HCT116 (cell line): ENCODE measurements around the gene SNX13. TPM values are rescaled to one million over a fixed set of nuclear protein-coding genes. Genes with fewer than 3 reads are reported as not detected.

Experiments
- ATAC-seq: fragments of 200-7000 bp; cut with Tn5 transposase; 2 replicates; pipeline ENCODE4 v1.9.1; 2020; ENCODE audit warnings: mild to moderate bottlenecking, moderate library complexity
- BruUV-seq: library from RNA; stranded (reverse); fragments of 400-500 nt; replicated peaks from 2 replicates; lab custom pipeline; 2021; lab: Mats Ljungman, UMichigan
- CTCF ChIA-PET: fragments of 300-600 bp; sonication (Branson Sonifier 250); formaldehyde crosslinking; loops from one replicate; lab custom pipeline; 2021; ENCODE audit warnings: antibody characterized with exemption; lab: Charles Lee
- POLR2A ChIA-PET: fragments of 300-600, 350-600 bp; sonication (Branson Sonifier 250); formaldehyde crosslinking; loops from one replicate; lab custom pipeline; 2021; ENCODE audit warnings: antibody characterized with exemption; lab: Charles Lee
- RAD21 ChIA-PET, 2 experiments: fragments of 300-600 bp; sonication (Branson Sonifier 250); formaldehyde crosslinking; loops; one replicate each; lab custom pipeline; 2023; ENCODE audit warnings: low total read pairs in 2 of 2; ENCODE audit not compliant: uncharacterized antibody in 2 of 2, unreplicated experiment in 2 of 2, low non-redundant PET in 1 of 2; lab: Charles Lee
- DNase-seq: peaks from one replicate; pipeline ENCODE4 v3.0.0-alpha.2; 2010; ENCODE audit warnings: low read depth, low spot score
- H2AFZ ChIP-seq: fragments of 200-600 bp; shearing (Covaris generic), sonication (generic); 2 replicates; pipeline ENCODE4 v1.6.1; 2017; ENCODE audit warnings: low read depth, mixed run types, mixed read lengths, antibody characterized with exemption, low read length; ENCODE audit not compliant: poor library complexity, severe bottlenecking
- H3K27ac ChIP-seq: 2 replicates; pipeline ENCODE4 v1.5.1; 2012; ENCODE audit warnings: low read depth, low read length
- H3K27me3 ChIP-seq: fragments of 200-600 bp; sonication (generic); 2 replicates; pipeline ENCODE4 v1.6.1; 2016; ENCODE audit warnings: mixed run types, low read length, mixed read lengths; ENCODE audit not compliant: insufficient read depth
- H3K36me3 ChIP-seq, 2 experiments: fragments of 200-500 bp in 1 of 2; fragments of 200-600 bp in 1 of 2; sonication (Bioruptor generic) in 1 of 2; sonication (generic) in 1 of 2; 2 replicates each; pipeline versions ENCODE4 v1.5.1 to v1.6.1; 2014 to 2016; ENCODE audit warnings: low read length in 2 of 2, inconsistent platforms in 1 of 2, mixed read lengths in 1 of 2, mixed run types in 1 of 2; ENCODE audit not compliant: insufficient read depth in 2 of 2, control insufficient read depth in 1 of 2
- H3K4me1 ChIP-seq, 2 experiments: fragments of 200-600 bp in 1 of 2; sonication (generic) in 1 of 2; 2 replicates each; pipeline versions ENCODE4 v1.5.1 to v1.6.1; 2012 to 2017; ENCODE audit warnings: low read length in 2 of 2, inconsistent platforms in 1 of 2, mild to moderate bottlenecking in 1 of 2, mixed read lengths in 1 of 2, mixed run types in 1 of 2, moderate library complexity in 1 of 2; ENCODE audit not compliant: insufficient read depth in 2 of 2, control insufficient read depth in 1 of 2
- H3K4me2 ChIP-seq: fragments of 200-600 bp; sonication (generic); 2 replicates; pipeline ENCODE4 v1.6.1; 2017; ENCODE audit warnings: mixed run types, low read length, mixed read lengths
- H3K4me3 ChIP-seq, 2 experiments: fragments of 200-600 bp in 1 of 2; sonication (generic) in 1 of 2; replicated peaks in 1 of 2; 2 replicates each; pipeline ENCODE4 v1.5.1; 2011 to 2016; ENCODE audit warnings: low read length in 2 of 2, control low read depth in 1 of 2, low read depth in 1 of 2, mild to moderate bottlenecking in 1 of 2, mixed read lengths in 1 of 2, mixed run types in 1 of 2
- H3K79me2 ChIP-seq: fragments of 200-600 bp; sonication (generic); 2 replicates; pipeline ENCODE4 v1.6.1; 2017; ENCODE audit warnings: mild to moderate bottlenecking, mixed run types, low read length, moderate library complexity, mixed read lengths; ENCODE audit not compliant: insufficient read depth
- H3K9ac ChIP-seq: fragments of 200-600 bp; sonication (generic); 2 replicates; pipeline ENCODE4 v1.6.1; 2016; ENCODE audit warnings: low read length, mixed read lengths
- H3K9me2 ChIP-seq: fragments of 200-600 bp; sonication (generic), shearing (Covaris generic); 2 replicates; pipeline ENCODE4 v1.6.1; 2017; ENCODE audit warnings: mixed run types, mild to moderate bottlenecking, moderate library complexity; ENCODE audit not compliant: insufficient read depth
- H3K9me3 ChIP-seq, 2 experiments: fragments of 200-500 bp in 1 of 2; fragments of 200-600 bp in 1 of 2; sonication (Bioruptor generic) in 1 of 2; sonication (generic) in 1 of 2; 2 replicates each; pipeline ENCODE4 v1.6.1; 2014 to 2017; ENCODE audit warnings: low read length in 2 of 2, mixed read lengths in 2 of 2, inconsistent platforms in 1 of 2, low read depth in 1 of 2, mild to moderate bottlenecking in 1 of 2, mixed run types in 1 of 2, moderate library complexity in 1 of 2; ENCODE audit not compliant: control insufficient read depth in 1 of 2, insufficient read depth in 1 of 2
- H4K20me1 ChIP-seq: fragments of 200-600 bp; sonication (generic), shearing (Covaris generic); 2 replicates; pipeline ENCODE4 v1.6.1; 2017; ENCODE audit warnings: mixed run types, mild to moderate bottlenecking, moderate library complexity; ENCODE audit not compliant: insufficient read depth
- CBX3 ChIP-seq: IDR thresholded peaks from 2 replicates; pipeline ENCODE4 v1.6.1; 2012; ENCODE audit warnings: low read depth
- EGR1 ChIP-seq: IDR thresholded peaks from 2 replicates; pipeline ENCODE4 v1.6.1; 2012; ENCODE audit warnings: low read depth
- EZH2 ChIP-seq: fragments of 200-600 bp; sonication (generic); IDR thresholded peaks from 2 replicates; pipeline ENCODE4 v1.6.1; 2017; ENCODE audit warnings: antibody characterized with exemption, mixed run types
- FOSL1 ChIP-seq: IDR thresholded peaks from 2 replicates; pipeline ENCODE4 v1.6.1; 2012; ENCODE audit warnings: low read depth
- POLR2AphosphoS5 ChIP-seq: IDR thresholded peaks from 2 replicates; pipeline ENCODE4 v1.6.1; 2011; ENCODE audit warnings: mild to moderate bottlenecking, low read depth, low read length, moderate library complexity
- SIN3A ChIP-seq: IDR thresholded peaks from 2 replicates; pipeline ENCODE4 v1.6.1; 2012; ENCODE audit warnings: low read depth
- SP1 ChIP-seq: IDR thresholded peaks from 2 replicates; pipeline ENCODE4 v1.6.1; 2012; ENCODE audit warnings: low read depth
- SRF ChIP-seq: IDR thresholded peaks from 2 replicates; pipeline ENCODE4 v1.6.1; 2012; ENCODE audit warnings: low read depth
- TCF7L2 ChIP-seq: IDR thresholded peaks from 2 replicates; pipeline ENCODE4 v1.7.0; 2011; ENCODE audit warnings: borderline replicate concordance, inconsistent platforms; ENCODE audit not compliant: insufficient read depth, insufficient read length; ENCODE audit errors: extremely low read depth
- ZFX ChIP-seq: fragments of 450-650 bp; IDR thresholded peaks from 2 replicates; pipeline ENCODE4 v1.6.1; 2017
- ZNF274 ChIP-seq: fragments of 200-500 bp; sonication (Bioruptor generic); IDR thresholded peaks from 2 replicates; pipeline ENCODE4 v1.6.1; 2014; ENCODE audit warnings: mild to moderate bottlenecking, low read depth, low read length, inconsistent platforms
- intact Hi-C: fragments of 100-400 bp; cut with micrococcal nuclease; formaldehyde crosslinking; loops from 2 replicates; pipeline ENCODE4 v1.10.0; 2022
- total RNA-seq: library from RNA; stranded (reverse); gene quantifications from one replicate; pipeline ENCODE4 v1.2.1, GENCODE V29; 2021; ENCODE audit not compliant: unreplicated experiment
- TF ChIP-seq, protein P1 (sequence below): IDR thresholded peaks from 2 replicates; pipeline ENCODE4 v1.6.1; 2011; ENCODE audit warnings: mild to moderate bottlenecking, low read length, moderate library complexity; ENCODE audit not compliant: insufficient replicate concordance; ENCODE audit errors: extremely low read depth
- TF ChIP-seq, protein P2 (sequence below): IDR thresholded peaks from 2 replicates; pipeline ENCODE4 v1.6.1; 2012; ENCODE audit warnings: low read depth
- TF ChIP-seq, protein P3 (sequence below): IDR thresholded peaks from 2 replicates; pipeline ENCODE4 v1.6.1; 2012
- TF ChIP-seq, protein P4 (sequence below): IDR thresholded peaks from 2 replicates; pipeline ENCODE4 v1.6.1; 2012

SNX13 gene
- total RNA-seq, 1 experiment from 2014 or later, result 33.4 TPM

DNA sequence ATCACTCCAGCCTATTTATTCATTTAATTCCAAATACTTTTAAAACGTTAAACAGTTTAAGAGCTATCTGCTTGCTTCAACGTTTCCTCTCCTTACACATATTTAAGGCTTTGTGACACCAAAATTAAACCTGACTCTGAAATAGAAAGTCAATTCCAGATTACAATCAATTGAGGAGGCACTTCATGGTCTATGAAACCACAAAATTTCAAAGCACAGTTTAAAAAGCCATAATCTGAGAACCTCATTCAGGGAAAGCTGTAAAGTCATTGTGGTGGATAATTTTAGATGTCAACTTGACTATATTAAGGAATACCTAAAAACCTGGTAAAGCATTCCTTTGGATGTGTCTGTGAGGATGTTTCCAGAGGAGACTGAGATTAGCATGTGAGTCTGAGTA lies 6.2 kb downstream of the SNX13 start:
- Histone ChIP-seq H2AFZ (no peak overlapping the region), H3K9ac (no peak overlapping the region), H3K4me1 (peaks cover 9% of the 10 kb centered on the region in 2 experiments; a peak in 3 of 4 replicates), H3K9me2 (no peaks in the 10 kb centered on the region), H3K36me3 (no peaks in the 10 kb centered on the region), H3K9me3 (no peaks in the 10 kb centered on the region), H3K79me2 (peaks cover 98% of the 10 kb centered on the region), H4K20me1 (no peaks in the 10 kb centered on the region), H3K4me3 (no peak overlapping the region), H3K27me3 (no peaks in the 10 kb centered on the region), H3K4me2 (no peak overlapping the region), H3K27ac (no peak overlapping the region)
- no peak for ATAC-seq
- TF ChIP-seq POLR2AphosphoS5 (no peak), SRF (no peak), EZH2 (no peak)
- ChIA-PET CTCF (no interaction called here), RAD21 (no interaction called here), POLR2A (no interaction called here)
- intact Hi-C loops, result no loop called here
- BruUV-seq, result no TSS peak
- DNase-seq, result no peak

DNA sequence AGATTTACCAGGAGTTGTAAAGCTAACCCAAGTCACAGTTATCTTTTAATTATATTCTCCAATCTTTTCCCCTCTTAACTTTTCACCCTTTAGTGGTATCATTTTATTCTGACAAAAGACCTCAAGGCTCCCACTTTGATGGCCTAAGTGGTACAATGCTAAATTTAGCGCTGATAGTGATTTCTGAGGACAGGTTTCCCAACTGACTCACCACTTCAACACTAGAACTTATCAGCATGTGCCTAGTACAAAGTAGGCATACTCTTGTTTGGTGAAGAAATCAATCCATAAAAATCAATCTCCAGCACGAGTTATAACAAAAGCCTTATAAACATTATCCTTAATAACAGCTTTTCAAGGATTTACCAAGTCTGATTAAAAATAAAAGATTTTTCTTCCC lies 7.5 kb downstream of the SNX13 start:
- POLR2A ChIA-PET, result no interaction called here
- TF ChIP-seq, protein P1, sequence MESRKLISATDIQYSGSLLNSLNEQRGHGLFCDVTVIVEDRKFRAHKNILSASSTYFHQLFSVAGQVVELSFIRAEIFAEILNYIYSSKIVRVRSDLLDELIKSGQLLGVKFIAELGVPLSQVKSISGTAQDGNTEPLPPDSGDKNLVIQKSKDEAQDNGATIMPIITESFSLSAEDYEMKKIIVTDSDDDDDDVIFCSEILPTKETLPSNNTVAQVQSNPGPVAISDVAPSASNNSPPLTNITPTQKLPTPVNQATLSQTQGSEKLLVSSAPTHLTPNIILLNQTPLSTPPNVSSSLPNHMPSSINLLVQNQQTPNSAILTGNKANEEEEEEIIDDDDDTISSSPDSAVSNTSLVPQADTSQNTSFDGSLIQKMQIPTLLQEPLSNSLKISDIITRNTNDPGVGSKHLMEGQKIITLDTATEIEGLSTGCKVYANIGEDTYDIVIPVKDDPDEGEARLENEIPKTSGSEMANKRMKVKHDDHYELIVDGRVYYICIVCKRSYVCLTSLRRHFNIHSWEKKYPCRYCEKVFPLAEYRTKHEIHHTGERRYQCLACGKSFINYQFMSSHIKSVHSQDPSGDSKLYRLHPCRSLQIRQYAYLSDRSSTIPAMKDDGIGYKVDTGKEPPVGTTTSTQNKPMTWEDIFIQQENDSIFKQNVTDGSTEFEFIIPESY, result no peak
- TF ChIP-seq ZFX, result no peak
- no peak for TF ChIP-seq SIN3A
- TF ChIP-seq SP1, result no peak
- TF ChIP-seq EZH2, result no peak
- TF ChIP-seq, protein P2, sequence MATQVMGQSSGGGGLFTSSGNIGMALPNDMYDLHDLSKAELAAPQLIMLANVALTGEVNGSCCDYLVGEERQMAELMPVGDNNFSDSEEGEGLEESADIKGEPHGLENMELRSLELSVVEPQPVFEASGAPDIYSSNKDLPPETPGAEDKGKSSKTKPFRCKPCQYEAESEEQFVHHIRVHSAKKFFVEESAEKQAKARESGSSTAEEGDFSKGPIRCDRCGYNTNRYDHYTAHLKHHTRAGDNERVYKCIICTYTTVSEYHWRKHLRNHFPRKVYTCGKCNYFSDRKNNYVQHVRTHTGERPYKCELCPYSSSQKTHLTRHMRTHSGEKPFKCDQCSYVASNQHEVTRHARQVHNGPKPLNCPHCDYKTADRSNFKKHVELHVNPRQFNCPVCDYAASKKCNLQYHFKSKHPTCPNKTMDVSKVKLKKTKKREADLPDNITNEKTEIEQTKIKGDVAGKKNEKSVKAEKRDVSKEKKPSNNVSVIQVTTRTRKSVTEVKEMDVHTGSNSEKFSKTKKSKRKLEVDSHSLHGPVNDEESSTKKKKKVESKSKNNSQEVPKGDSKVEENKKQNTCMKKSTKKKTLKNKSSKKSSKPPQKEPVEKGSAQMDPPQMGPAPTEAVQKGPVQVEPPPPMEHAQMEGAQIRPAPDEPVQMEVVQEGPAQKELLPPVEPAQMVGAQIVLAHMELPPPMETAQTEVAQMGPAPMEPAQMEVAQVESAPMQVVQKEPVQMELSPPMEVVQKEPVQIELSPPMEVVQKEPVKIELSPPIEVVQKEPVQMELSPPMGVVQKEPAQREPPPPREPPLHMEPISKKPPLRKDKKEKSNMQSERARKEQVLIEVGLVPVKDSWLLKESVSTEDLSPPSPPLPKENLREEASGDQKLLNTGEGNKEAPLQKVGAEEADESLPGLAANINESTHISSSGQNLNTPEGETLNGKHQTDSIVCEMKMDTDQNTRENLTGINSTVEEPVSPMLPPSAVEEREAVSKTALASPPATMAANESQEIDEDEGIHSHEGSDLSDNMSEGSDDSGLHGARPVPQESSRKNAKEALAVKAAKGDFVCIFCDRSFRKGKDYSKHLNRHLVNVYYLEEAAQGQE, result no peak
- TF ChIP-seq, protein P3, sequence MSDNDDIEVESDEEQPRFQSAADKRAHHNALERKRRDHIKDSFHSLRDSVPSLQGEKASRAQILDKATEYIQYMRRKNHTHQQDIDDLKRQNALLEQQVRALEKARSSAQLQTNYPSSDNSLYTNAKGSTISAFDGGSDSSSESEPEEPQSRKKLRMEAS, result no peak
- TF ChIP-seq SRF, result no peak
- no peak for TF ChIP-seq FOSL1
- no peak for TF ChIP-seq ZNF274
- TF ChIP-seq, protein P4, sequence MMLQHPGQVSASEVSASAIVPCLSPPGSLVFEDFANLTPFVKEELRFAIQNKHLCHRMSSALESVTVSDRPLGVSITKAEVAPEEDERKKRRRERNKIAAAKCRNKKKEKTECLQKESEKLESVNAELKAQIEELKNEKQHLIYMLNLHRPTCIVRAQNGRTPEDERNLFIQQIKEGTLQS, result no peak
- TF ChIP-seq CBX3, result no peak
- TF ChIP-seq POLR2AphosphoS5, result no peak
- no peak for TF ChIP-seq TCF7L2
- no peak for TF ChIP-seq EGR1
- Histone ChIP-seq H3K27ac (no peak overlapping the region), H3K9me3 (no peaks in the 10 kb centered on the region), H3K79me2 (peaks cover 97% of the 10 kb centered on the region), H3K36me3 (no peaks in the 10 kb centered on the region), H3K4me1 (0 out of 4 replicates have a peak, but pooled peaks cover 0 to 3% of the 10 kb centered on the region in 2 experiments), H3K4me3 (no peak overlapping the region), H3K9ac (no peak overlapping the region), H3K27me3 (no peaks in the 10 kb centered on the region), H3K9me2 (no peaks in the 10 kb centered on the region), H2AFZ (no peak overlapping the region), H4K20me1 (no peaks in the 10 kb centered on the region), H3K4me2 (no peak overlapping the region)
- CTCF ChIA-PET, result no interaction called here
- RAD21 ChIA-PET, result no interaction called here
- BruUV-seq, result no TSS peak
- no peak for ATAC-seq
- intact Hi-C loops, result no loop called here
- DNase-seq, result no peak
